Sciatic nerve (tissue), 2 donors: ENCODE measurements around the gene ATG13. TPM values are rescaled to one million over a fixed set of nuclear protein-coding genes. Genes with fewer than 3 reads are reported as not detected.

ENCODE experiments used
- ATAC-seq: fragments of 200-7000 bp; cut with Tn5 transposase; one replicate; pipeline ENCODE4 v1.9.1; 2020; ENCODE audit warnings: mild to moderate bottlenecking, moderate library complexity
- DNase-seq: peaks from one replicate; pipeline ENCODE4 v3.0.0-alpha.2; 2020; ENCODE audit warnings: low spot score
- intact Hi-C: fragments of 100-400 bp; cut with DNase I; formaldehyde crosslinking; loops from one replicate; pipeline ENCODE4 v1.14.2; 2022
- total RNA-seq: library from RNA; stranded (reverse); fragmentation: NEBNext Ultra II Directional; extraction: Animal tissue kit (Norgen Biotek cat#: 25700); gene quantifications from one replicate; pipeline ENCODE4 v1.2.1, GENCODE V29; 2021
- donor health status: DM: no; HTN: no; CAD: no.
- donor health status: DM: no; HTN: no; CAD: no.

Gene ATG13
- total RNA-seq, 1 donor from 2014 or later: 55.1 TPM

DNA sequence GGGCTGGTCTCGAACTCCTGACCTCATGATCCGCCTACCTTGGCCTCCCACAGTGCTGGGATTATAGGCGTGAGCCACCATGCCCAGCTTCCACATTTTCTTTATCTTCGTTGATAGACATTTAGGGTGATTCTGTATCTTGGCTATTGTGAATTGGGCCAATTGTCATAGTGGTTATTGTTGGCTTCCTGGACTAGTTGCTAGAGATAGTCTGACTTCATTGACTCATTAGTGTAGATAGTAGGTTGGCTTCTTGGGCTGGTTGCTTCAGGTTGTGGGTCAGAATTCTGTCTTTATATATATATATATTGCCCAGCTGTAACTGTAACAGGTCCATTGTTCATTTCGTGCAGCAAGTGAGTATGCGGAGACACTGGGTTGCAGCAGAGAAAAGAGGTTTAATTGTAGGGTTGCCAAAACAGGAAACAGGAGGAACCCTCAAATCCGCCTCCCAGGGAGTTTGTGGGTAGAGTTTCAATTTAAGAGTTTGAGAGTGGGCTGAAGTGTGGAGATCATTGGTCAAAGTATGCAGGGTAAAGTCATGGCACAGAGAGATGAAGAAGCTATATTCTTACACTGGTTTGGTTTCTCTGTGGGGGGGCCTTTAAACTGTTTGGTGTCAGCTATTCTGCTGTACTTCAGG is 22.0 kb downstream of the ATG13 start:
- DNase-seq: no peak
- intact Hi-C loops: no loop called here
- no peak for ATAC-seq

GRCh38 chr11:46640036-46640788 is 22.9 kb downstream of the ATG13 start:
- intact Hi-C loops: no loop called here
- ATAC-seq: no peak
- DNase-seq: no peak

DNA sequence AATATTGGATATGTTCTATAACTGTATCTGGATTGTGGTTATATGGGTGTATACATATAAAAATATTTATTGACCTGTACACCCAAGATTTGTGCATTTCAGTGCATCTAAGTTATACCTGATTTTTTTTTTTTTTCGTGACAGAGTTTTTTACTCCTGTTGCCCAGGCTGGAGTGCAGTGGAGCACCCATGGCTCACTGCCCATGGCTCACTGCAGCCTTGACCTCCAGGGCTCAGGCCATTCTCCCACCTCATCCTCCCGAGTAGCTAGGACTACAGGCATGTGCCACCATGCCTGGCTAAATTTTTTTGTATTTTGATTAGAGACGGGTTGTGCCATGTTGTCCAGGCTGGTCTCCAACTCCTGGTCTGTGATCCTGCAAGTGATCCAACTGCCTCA is 24.3 kb downstream of the ATG13 start:
- intact Hi-C loops: no loop called here

GRCh38 chr11:46642627-46643335 is 25.4 kb downstream of the ATG13 start:
- no peak for ATAC-seq
- DNase-seq: no peak
- intact Hi-C loops: no loop called here

More for the DNA sequence above, 24.3 kb downstream of the ATG13 start:
- DNase-seq: no peak
- no peak for ATAC-seq

DNA sequence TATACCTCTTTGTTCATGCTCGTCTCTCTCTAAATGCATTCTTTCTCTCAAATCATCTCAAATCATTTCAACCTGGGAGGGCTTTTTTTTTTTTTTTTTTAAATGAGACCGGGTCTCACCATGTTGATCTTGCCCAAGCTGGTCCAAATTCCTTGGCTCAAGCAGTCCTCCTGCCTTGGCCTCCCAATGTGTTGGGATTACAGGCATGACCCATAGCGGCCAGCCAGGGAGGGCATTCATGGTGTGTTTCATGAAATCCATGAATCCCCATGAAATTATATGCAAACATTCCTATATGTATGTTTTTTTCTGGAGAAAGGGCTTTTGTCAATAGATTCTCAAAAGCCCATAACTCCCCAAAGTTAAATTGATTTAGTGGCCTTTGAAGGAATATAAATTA is 26.2 kb downstream of the ATG13 start:
- DNase-seq: no peak
- no peak for ATAC-seq
- intact Hi-C loops: no loop called here

- no peak for ATAC-seq
- intact Hi-C loops: no loop called here
- no peak for DNase-seq
Measured at GRCh38 chr11:46643986-46644385, 26.6 kb downstream of the ATG13 start.

DNA sequence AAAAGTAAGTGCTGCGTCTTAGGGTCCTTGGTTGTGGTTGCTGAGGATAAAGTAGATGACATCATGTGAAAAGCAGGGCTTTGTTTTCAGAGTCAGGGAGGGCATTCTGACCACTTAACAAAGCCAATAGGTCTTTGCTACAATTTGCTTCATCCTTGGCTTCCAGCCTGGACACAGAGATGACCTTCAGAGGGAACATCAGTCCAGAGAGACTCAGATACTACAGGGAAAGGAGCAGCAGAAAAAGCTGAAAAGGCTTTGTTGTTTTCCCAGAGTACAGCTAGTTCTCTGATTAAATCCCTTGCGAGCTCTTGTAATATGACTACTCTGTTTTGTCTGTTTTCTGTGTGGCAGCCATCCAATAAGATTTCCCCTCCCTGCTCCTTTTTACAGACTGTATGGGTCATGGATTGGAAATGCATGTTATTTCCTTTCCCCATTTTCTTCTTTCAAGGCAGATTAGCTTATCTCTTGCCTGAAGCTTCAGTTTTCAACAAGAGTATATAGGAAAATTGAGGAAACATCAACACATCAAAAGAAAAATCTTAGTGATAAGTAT is 31.9 kb downstream of the ATG13 start:
- intact Hi-C loops: no loop called here
- ATAC-seq: peak; percentile 97
- peak; percentile 71 for DNase-seq

DNA sequence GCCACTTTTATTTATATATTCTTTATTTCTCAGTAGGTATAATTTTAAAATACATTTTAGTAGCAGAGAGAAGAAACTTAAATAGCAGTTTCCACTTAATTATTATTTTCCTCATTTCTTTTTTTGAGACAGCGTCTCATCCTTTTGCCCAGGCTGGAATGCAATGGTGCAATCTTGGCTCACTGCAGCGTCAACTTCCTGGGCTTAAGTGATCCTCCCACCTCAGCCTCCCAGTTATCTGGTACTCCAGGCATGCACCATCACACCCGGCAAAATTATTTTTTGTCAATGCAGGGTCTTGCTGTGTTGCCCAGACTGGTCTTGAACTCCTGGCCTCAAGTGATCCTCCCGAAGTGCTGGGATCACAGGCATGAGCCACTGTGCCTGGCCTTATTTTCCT is 38.3 kb downstream of the ATG13 start:
- ATAC-seq (no peak), DNase-seq (no peak)
- intact Hi-C loops: no loop called here

DNA sequence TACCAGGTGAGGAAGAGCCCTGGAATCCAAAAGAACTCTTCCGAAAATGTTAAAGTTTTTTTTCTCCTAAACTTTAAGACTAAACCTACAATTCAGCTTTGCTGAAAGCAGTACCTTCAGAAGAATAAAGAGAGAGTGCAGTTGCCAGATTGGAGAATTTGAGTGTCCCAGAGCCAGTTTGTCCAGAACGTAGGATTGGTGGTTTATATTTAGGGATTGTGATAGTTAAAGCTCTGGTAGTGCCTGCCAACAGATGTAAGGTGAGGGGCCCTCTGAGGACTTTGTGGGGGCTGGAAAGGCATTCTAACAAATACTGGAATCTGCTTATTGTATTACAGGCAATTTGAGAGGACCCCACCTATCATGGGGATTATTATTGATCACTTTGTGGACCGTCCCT is 39.8 kb downstream of the ATG13 start:
- DNase-seq (no peak), ATAC-seq (no peak)
- intact Hi-C loops: no loop called here

- intact Hi-C loops: no loop called here
- DNase-seq (no peak), ATAC-seq (peak; percentile 77)
Measured at GRCh38 chr11:46658259-46658658, 40.9 kb downstream of the ATG13 start.

DNA sequence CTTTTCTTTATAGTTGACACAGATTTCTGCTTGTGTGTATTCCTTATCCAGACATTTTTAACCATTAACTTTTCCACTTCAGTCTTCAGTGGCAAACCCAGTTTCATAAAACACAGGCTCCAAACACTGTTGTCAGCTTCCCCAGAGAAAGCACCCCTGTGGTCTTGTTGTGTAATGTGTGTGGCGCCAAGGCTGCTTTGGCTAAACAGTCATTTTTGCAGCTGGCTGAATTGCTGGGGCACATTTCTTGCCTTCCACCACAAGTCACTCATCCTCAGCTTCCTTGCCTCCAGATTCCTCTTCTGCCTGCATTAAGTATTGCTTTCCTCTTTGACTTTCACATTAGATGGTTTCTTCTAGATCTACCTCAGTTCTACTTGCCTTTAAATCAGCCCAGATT is 42.6 kb downstream of the ATG13 start:
- DNase-seq: no peak
- intact Hi-C loops: no loop called here
- ATAC-seq: peak; percentile 85

GRCh38 chr11:46661836-46662235 is 44.5 kb downstream of the ATG13 start:
- DNase-seq: no peak
- intact Hi-C loops: no loop called here
- ATAC-seq: no peak

DNA sequence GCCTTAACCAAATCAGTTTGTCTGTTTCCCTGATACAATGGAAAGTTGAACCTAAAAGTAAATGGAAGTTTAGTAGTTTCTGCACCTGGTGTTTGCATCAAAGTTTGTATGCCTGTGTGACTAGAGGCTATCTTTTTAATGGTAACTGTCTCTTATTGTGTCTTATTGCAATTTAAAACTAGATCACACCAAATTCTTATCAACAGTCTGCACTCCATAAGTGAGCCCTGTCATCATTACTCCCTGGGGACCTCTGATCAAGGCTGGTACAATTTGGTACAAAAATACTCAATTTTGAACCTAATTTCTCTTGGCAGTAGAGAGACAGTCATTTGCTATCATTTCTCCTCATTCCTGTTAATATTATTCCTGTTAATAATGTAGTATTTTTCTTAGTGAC is 45.0 kb downstream of the ATG13 start:
- no peak for ATAC-seq
- intact Hi-C loops: no loop called here
- DNase-seq: no peak

GRCh38 chr11:46663277-46663940 is 46.1 kb downstream of the ATG13 start:
- intact Hi-C loops: no loop called here
- ATAC-seq (no peak), DNase-seq (no peak)

DNA sequence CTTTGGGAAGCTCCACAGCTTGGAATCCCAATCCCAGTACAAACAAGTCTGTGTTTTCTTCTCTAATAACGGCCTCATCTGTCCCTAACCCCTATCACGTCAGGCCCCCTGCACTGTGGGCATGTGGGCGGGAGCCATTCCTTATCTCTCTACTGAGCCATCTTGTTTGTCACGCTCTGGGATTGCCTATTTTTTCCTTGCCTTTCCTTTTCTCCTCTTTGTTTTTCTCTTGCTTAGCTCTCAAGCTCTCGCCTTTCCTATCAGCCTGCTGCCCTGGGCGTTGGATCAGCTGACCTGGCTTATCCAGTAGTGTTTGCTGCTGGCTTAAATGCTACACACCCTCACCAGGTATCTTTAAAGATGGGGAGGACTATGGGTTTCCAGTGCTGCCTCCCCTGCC is 47.3 kb downstream of the ATG13 start:
- DNase-seq (no peak), ATAC-seq (no peak)
- intact Hi-C loops: no loop called here

GRCh38 chr11:46665356-46665755 is 48.0 kb downstream of the ATG13 start:
- ATAC-seq (no peak), DNase-seq (no peak)
- intact Hi-C loops: no loop called here

GRCh38 chr11:46666516-46666915 is 49.2 kb downstream of the ATG13 start:
- DNase-seq: no peak
- ATAC-seq: peak; percentile 95
- intact Hi-C loops: no loop called here

DNA sequence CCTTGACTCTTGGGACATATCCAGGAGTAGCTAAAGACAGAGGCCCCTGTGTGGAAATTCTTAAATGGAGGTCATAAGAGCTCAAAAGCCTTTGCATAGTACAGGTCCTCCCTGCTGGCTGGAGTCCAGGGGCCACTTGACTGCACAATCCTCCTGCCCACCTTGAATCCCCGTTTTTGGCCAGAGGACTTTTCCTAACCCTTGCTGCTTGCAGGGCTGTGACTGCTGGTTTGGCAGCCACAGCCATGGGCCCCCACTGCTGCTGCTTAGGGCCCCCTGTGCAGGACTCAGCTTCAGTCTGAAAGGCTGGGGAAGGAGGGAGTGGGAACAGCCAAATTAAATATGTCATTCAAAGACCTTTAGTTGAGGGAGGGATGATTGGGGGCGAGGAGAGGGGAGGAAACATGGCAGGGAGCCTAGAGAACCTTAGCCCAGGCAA is 49.7 kb downstream of the ATG13 start:
- peak; percentile 75 for ATAC-seq
- DNase-seq: no peak
- intact Hi-C loops: no loop called here

- intact Hi-C loops: no loop called here
- ATAC-seq (no peak), DNase-seq (no peak)
Measured at GRCh38 chr11:46668480-46669085, 51.2 kb downstream of the ATG13 start.
